ENCODE results near the gene FLNB.

The FLNB gene

DNA sequence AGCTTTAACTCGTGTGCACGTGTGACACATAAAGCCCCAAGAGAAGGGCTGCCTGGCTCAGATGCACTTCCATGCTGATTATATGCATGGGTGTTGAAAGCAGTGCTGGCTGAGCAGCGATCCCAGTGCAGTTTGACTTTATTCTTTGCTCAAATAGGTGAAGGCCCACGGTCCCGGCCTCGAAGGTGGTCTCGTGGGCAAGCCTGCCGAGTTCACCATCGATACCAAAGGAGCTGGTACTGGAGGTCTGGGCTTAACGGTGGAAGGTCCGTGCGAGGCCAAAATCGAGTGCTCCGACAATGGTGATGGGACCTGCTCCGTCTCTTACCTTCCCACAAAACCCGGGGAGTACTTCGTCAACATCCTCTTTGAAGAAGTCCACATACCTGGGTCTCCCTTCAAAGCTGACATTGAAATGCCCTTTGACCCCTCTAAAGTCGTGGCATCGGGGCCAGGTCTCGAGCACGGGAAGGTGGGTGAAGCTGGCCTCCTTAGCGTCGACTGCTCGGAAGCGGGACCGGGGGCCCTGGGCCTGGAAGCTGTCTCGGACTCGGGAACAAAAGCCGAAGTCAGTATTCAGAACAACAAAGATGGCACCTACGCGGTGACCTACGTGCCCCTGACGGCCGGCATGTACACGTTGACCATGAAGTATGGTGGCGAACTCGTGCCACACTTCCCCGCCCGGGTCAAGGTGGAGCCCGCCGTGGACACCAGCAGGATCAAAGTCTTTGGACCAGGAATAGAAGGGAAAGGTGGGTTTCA is 114.9 kb downstream of the FLNB start:
- H3F3A ChIP-seq (ENCODE audit: low read depth), result no peaks in the 10 kb centered on the region
- no peaks in the 10 kb centered on the region for H3K4me1 ChIP-seq (ENCODE audit: insufficient read depth, low read length, poor library complexity, severe bottlenecking)
- no peaks in the 10 kb centered on the region for H3K9me2 ChIP-seq (replicated peaks; ENCODE audit: low read depth, low read length)
- no peak overlapping the region for H3K9ac ChIP-seq (ENCODE audit: low read depth, low read length, poor library complexity, severe bottlenecking)
- H3K79me2 ChIP-seq (ENCODE audit: insufficient read depth, low read length), result no peaks in the 10 kb centered on the region
- no peak for TF ChIP-seq CTCF (conservative IDR thresholded peaks at IDR 0.05; ENCODE audit: low read length)
- TF ChIP-seq EZH2phosphoT487 (IDR thresholded peaks at IDR 0.05; ENCODE audit: borderline replicate concordance), result no peak
- no peaks in the 10 kb centered on the region for H4K20me1 ChIP-seq (ENCODE audit: insufficient read depth, low read length, poor library complexity, severe bottlenecking)
- no peaks in the 10 kb centered on the region for H3K27me3 ChIP-seq (ENCODE audit: insufficient read depth, low read length, poor library complexity, severe bottlenecking)
- H3K36me3 ChIP-seq (ENCODE audit: insufficient read depth, low read length), result peaks cover 63% of the 10 kb centered on the region
- H2AFZ ChIP-seq (ENCODE audit: low read length), result no peak overlapping the region
- no peaks in the 10 kb centered on the region for H3K9me3 ChIP-seq (ENCODE audit: insufficient read depth, low read depth, low read length)
- no peak overlapping the region for H3K4me3 ChIP-seq (ENCODE audit: low read length, poor library complexity, severe bottlenecking)
- no peak overlapping the region for H3K4me2 ChIP-seq (ENCODE audit: low read depth, low read length, poor library complexity, severe bottlenecking)

- no peaks in the 10 kb centered on the region for H3F3A ChIP-seq (ENCODE audit: low read depth)
- H3K9me2 ChIP-seq (replicated peaks; ENCODE audit: low read depth, low read length), result no peaks in the 10 kb centered on the region
- H3K4me1 ChIP-seq (ENCODE audit: insufficient read depth, low read length, poor library complexity, severe bottlenecking), result peaks cover 7% of the 10 kb centered on the region
- H3K79me2 ChIP-seq (ENCODE audit: insufficient read depth, low read length), result no peaks in the 10 kb centered on the region
- no peaks in the 10 kb centered on the region for H4K20me1 ChIP-seq (ENCODE audit: insufficient read depth, low read length, poor library complexity, severe bottlenecking)
- H3K27me3 ChIP-seq (ENCODE audit: insufficient read depth, low read length, poor library complexity, severe bottlenecking), result no peaks in the 10 kb centered on the region
- no peak for TF ChIP-seq CTCF (conservative IDR thresholded peaks at IDR 0.05; ENCODE audit: low read length)
- TF ChIP-seq EZH2phosphoT487 (IDR thresholded peaks at IDR 0.05; ENCODE audit: borderline replicate concordance), result no peak
- H2AFZ ChIP-seq (ENCODE audit: low read length), result no peak overlapping the region
- no peak overlapping the region for H3K4me2 ChIP-seq (ENCODE audit: low read depth, low read length, poor library complexity, severe bottlenecking)
- no peak overlapping the region for H3K9ac ChIP-seq (ENCODE audit: low read depth, low read length, poor library complexity, severe bottlenecking)
- peaks cover 62% of the 10 kb centered on the region for H3K36me3 ChIP-seq (ENCODE audit: insufficient read depth, low read length)
- H3K4me3 ChIP-seq (ENCODE audit: low read length, poor library complexity, severe bottlenecking), result no peak overlapping the region
- no peaks in the 10 kb centered on the region for H3K9me3 ChIP-seq (ENCODE audit: insufficient read depth, low read depth, low read length)
These were observed 116.2 kb downstream of the FLNB start for GRCh38 chr3:58124387-58124786.

- no peak for TF ChIP-seq EZH2phosphoT487 (IDR thresholded peaks at IDR 0.05; ENCODE audit: borderline replicate concordance)
- no peak for TF ChIP-seq CTCF (conservative IDR thresholded peaks at IDR 0.05; ENCODE audit: low read length)
- Histone ChIP-seq H3K36me3 (ENCODE audit: insufficient read depth, low read length) (peaks cover 41% of the 10 kb centered on the region), H3K9me3 (ENCODE audit: insufficient read depth, low read depth, low read length) (no peaks in the 10 kb centered on the region)
These were observed 121.0 kb downstream of the FLNB start for GRCh38 chr3:58129041-58129770.

More at GRCh38 chr3:58129041-58129770, 121.0 kb downstream of the FLNB start:
- H4K20me1 ChIP-seq (ENCODE audit: insufficient read depth, low read length, poor library complexity, severe bottlenecking), result no peaks in the 10 kb centered on the region
- no peaks in the 10 kb centered on the region for H3K27me3 ChIP-seq (ENCODE audit: insufficient read depth, low read length, poor library complexity, severe bottlenecking)
- no peak overlapping the region for H3K4me3 ChIP-seq (ENCODE audit: low read length, poor library complexity, severe bottlenecking)
- no peak overlapping the region for H3K4me2 ChIP-seq (ENCODE audit: low read depth, low read length, poor library complexity, severe bottlenecking)
- H3K79me2 ChIP-seq (ENCODE audit: insufficient read depth, low read length), result no peaks in the 10 kb centered on the region
- peaks cover 7% of the 10 kb centered on the region for H3K4me1 ChIP-seq (ENCODE audit: insufficient read depth, low read length, poor library complexity, severe bottlenecking)
- no peak overlapping the region for H3K9ac ChIP-seq (ENCODE audit: low read depth, low read length, poor library complexity, severe bottlenecking)
- no peaks in the 10 kb centered on the region for H3F3A ChIP-seq (ENCODE audit: low read depth)
- H3K9me2 ChIP-seq (replicated peaks; ENCODE audit: low read depth, low read length), result no peaks in the 10 kb centered on the region
- no peak overlapping the region for H2AFZ ChIP-seq (ENCODE audit: low read length)

All from Loucy (cell line).